ENCODE measurements around the gene INPP5F. TPM values are rescaled to one million over a fixed set of nuclear protein-coding genes. Genes with fewer than 3 reads are reported as not detected.

The INPP5F gene
- total and polyA plus RNA-seq, 9 of the 15 experiments (the other 6 are each of a cell fraction or from before 2014, with no cell fraction given) = 1.6 to 7.3 (median 6.0) TPM

DNA sequence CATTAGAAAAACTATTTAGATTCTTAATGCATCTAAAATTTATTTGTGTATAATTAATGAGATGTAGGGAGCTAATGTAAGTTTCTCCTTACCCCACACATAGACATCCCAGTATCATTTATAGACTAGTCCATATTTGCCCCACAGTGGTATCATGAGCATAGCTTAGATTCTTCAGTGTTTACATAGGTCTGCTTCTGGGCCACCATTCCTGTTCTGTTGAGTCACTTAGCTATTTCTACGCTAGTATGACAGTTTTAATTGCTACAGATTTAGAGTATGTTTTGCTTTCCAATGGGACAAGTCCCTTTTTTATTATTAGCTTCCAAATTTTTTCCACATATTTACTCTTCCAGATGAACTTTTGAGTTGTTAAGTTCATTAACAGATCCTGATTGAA is 77.4 kb downstream of the INPP5F start:
- Histone ChIP-seq H3K27me3 (ENCODE audit: control insufficient read depth in 2 of 2, insufficient read depth in 2 of 2, low read length in 2 of 2) (no peaks in the 10 kb centered on the region), H3K4me3 (no peak overlapping the region), H3K9ac (ENCODE audit: insufficient read depth in 1 of 2, low read depth in 2 of 2, low read length in 2 of 2) (no peak overlapping the region), H3K9me3 (replicated peaks; ENCODE audit: control insufficient read depth, insufficient read depth, low read depth, low read length) (no peaks in the 10 kb centered on the region), H3K79me2 (ENCODE audit: control insufficient read depth, insufficient read depth, low read length) (no peaks in the 10 kb centered on the region), H3K36me3 (ENCODE audit: control insufficient read depth, insufficient read depth, low read length) (0 out of 3 replicates have a peak, but pooled peaks cover 2% of the 10 kb centered on the region), H2AFZ (ENCODE audit: low read depth, low read length) (no peak overlapping the region), H3K4me1 (replicated peaks in 1 of 2; ENCODE audit: control insufficient read depth in 2 of 2, insufficient read depth in 2 of 2, low read length in 2 of 2) (no peaks in the 10 kb centered on the region), H4K20me1 (replicated peaks; ENCODE audit: control insufficient read depth, insufficient read depth, low read length) (no peaks in the 10 kb centered on the region), H3K27ac (ENCODE audit: extremely low read depth, low read depth, low read length) (no peak overlapping the region), H3K9me1 (ENCODE audit: control insufficient read depth, insufficient read depth, low read length) (no peaks in the 10 kb centered on the region), H3K4me2 (ENCODE audit: insufficient read depth, low read length) (no peak overlapping the region)
- ATAC-seq (no peak), DNase-seq (ENCODE audit: extremely low read depth in 1 of 4, low spot score in 3 of 4) (no peak), FAIRE-seq (no peak)
- intact Hi-C loops (cut with micrococcal nuclease) (no loop called here), in situ Hi-C loops (cut with MboI) (no loop called here)
- 71% methylated on average over 1 of the region's 1 CpG for WGBS (ENCODE audit: insufficient coverage, low coverage, missing lambda C conversion rate)
- ChIA-PET POLR2A (no interaction called here), CTCF (ENCODE audit: low intra/inter-chr PET ratio) (no interaction called here)
- no TSS peak for BruUV-seq (replicated peaks)
- TF ChIP-seq ZNF707 (CRISPR knock-in tag; conservative IDR thresholded peaks at IDR 0.05) (no peak), U2AF2 (optimal IDR thresholded peaks at IDR 0.05; ENCODE audit: low read depth, low read length) (no peak), HLTF (IDR thresholded peaks at IDR 0.05) (no peak), RCOR1 (IDR thresholded peaks at IDR 0.05; ENCODE audit: borderline replicate concordance in 1 of 2, low read depth in 2 of 2, low read length in 2 of 2) (no peak), RBM22 (IDR thresholded peaks at IDR 0.05; ENCODE audit: low read depth, low read length, poor library complexity, severe bottlenecking) (no peak), ARID3B (CRISPR knock-in tag; IDR thresholded peaks at IDR 0.05; ENCODE audit: borderline replicate concordance) (no peak), ZBTB9 (CRISPR knock-in tag; IDR thresholded peaks at IDR 0.05) (no peak), PTTG1 (tag; IDR thresholded peaks at IDR 0.05; ENCODE audit: low read depth) (no peak), E4F1 (CRISPR knock-in tag; IDR thresholded peaks at IDR 0.05; ENCODE audit: borderline replicate concordance) (no peak), TFAP4 (CRISPR knock-in tag; IDR thresholded peaks at IDR 0.05; ENCODE audit: borderline replicate concordance) (no peak), ZC3H8 (IDR thresholded peaks at IDR 0.05) (no peak), ESRRB (CRISPR knock-in tag; IDR thresholded peaks at IDR 0.05; ENCODE audit: borderline replicate concordance) (no peak), HDAC1 (IDR thresholded peaks at IDR 0.05) (no peak), RFX7 (CRISPR knock-in tag; IDR thresholded peaks at IDR 0.05) (no peak)
- TF ChIP-seq, protein P1, sequence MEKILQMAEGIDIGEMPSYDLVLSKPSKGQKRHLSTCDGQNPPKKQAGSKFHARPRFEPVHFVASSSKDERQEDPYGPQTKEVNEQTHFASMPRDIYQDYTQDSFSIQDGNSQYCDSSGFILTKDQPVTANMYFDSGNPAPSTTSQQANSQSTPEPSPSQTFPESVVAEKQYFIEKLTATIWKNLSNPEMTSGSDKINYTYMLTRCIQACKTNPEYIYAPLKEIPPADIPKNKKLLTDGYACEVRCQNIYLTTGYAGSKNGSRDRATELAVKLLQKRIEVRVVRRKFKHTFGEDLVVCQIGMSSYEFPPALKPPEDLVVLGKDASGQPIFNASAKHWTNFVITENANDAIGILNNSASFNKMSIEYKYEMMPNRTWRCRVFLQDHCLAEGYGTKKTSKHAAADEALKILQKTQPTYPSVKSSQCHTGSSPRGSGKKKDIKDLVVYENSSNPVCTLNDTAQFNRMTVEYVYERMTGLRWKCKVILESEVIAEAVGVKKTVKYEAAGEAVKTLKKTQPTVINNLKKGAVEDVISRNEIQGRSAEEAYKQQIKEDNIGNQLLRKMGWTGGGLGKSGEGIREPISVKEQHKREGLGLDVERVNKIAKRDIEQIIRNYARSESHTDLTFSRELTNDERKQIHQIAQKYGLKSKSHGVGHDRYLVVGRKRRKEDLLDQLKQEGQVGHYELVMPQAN (IDR thresholded peaks at IDR 0.05; ENCODE audit: borderline replicate concordance) = no peak

Measured in K562 (cell line).